Mucosa of gallbladder (tissue), 1 donor: ENCODE measurements around the gene SNX22. TPM values are rescaled to one million over a fixed set of nuclear protein-coding genes. Genes with fewer than 3 reads are reported as not detected.
"Not testable (repeated sequence)": the region's sequence is repeated elsewhere in the genome, so short reads cannot be mapped to it uniquely, and the experiment has no call there.

ENCODE experiments used
- DNase-seq: peaks from one replicate; pipeline ENCODE4 v3.0.0-alpha.2; 2020; ENCODE audit warnings: low spot score
- total RNA-seq: library from RNA; stranded (reverse); gene quantifications from one replicate; pipeline ENCODE4 v1.2.1, GENCODE V29; 2021
- donor health status: DM: no; HTN: no; CAD: no.

Gene SNX22
- 1.0 TPM for total RNA-seq

GRCh38 chr15:64151727-64152506 lies at the start of gene SNX22:
Gene SNX22, plus strand, starts transcription at chr15:64151731. Its CDS starts 45 bp downstream, at chr15:64151776.
- DNase-seq: no peak

GRCh38 chr15:64102497-64102896 lies 49.0 kb upstream of the SNX22 start:
- no peak for DNase-seq

GRCh38 chr15:64105113-64105704 lies 46.3 kb upstream of the SNX22 start:
- DNase-seq: peak; percentile 40

- no peak for DNase-seq
Measured at GRCh38 chr15:64107337-64107736, 44.2 kb upstream of the SNX22 start.

GRCh38 chr15:64110108-64110701 lies 41.3 kb upstream of the SNX22 start:
- DNase-seq: not testable (repeated sequence)

GRCh38 chr15:64110950-64111678 lies 40.4 kb upstream of the SNX22 start:
- no peak for DNase-seq

GRCh38 chr15:64111679-64112050 lies 39.9 kb upstream of the SNX22 start:
- no peak for DNase-seq

- DNase-seq: no peak
Measured at GRCh38 chr15:64112073-64112772, 39.3 kb upstream of the SNX22 start.

GRCh38 chr15:64112904-64113303 lies 38.6 kb upstream of the SNX22 start:
- no peak for DNase-seq

GRCh38 chr15:64117759-64118487 lies 33.6 kb upstream of the SNX22 start:
- DNase-seq: no peak

- DNase-seq: not testable (repeated sequence)
Measured at GRCh38 chr15:64120322-64120721, 31.2 kb upstream of the SNX22 start.

- DNase-seq: no peak
Measured at GRCh38 chr15:64121614-64122013, 29.9 kb upstream of the SNX22 start.

- DNase-seq: no peak
Measured at GRCh38 chr15:64122444-64122843, 29.1 kb upstream of the SNX22 start.

- no peak for DNase-seq
Measured at GRCh38 chr15:64122936-64123351, 28.6 kb upstream of the SNX22 start.

- no peak for DNase-seq
Measured at GRCh38 chr15:64125978-64126377, 25.6 kb upstream of the SNX22 start.

- DNase-seq: no peak
Measured at GRCh38 chr15:64127521-64128270, 23.8 kb upstream of the SNX22 start.

- DNase-seq: no peak
Measured at GRCh38 chr15:64130159-64130558, 21.4 kb upstream of the SNX22 start.

GRCh38 chr15:64131547-64131946 lies 20.0 kb upstream of the SNX22 start:
- no peak for DNase-seq

- DNase-seq: no peak
Measured at GRCh38 chr15:64132217-64132616, 19.3 kb upstream of the SNX22 start.

- no peak for DNase-seq
Measured at GRCh38 chr15:64133623-64134344, 17.7 kb upstream of the SNX22 start.
